Mammary epithelial cell (primary cell): ENCODE data around the gene MORC4.

Source experiments
- CTCF ChIP-seq, 2 donors: IDR thresholded peaks in 1 of 2; conservative IDR thresholded peaks in 1 of 2; 2 replicates each; pipeline ENCODE4 v1.5.1; 2011 to 2012; ENCODE audit warnings: inconsistent platforms in 2 of 2, low read length in 2 of 2, mild to moderate bottlenecking in 2 of 2, control low read depth in 1 of 2, low read depth in 1 of 2; ENCODE audit not compliant: insufficient read depth in 1 of 2; ENCODE audit errors: extremely low read depth in 1 of 2
- EZH2 ChIP-seq: IDR thresholded peaks from 2 replicates; pipeline ENCODE4 v1.6.1; 2012; ENCODE audit warnings: low read length, inconsistent platforms, borderline replicate concordance

- TF ChIP-seq CTCF (conservative IDR thresholded peaks at IDR 0.05 in 1 of 2, IDR thresholded peaks at IDR 0.05 in 1 of 2; ENCODE audit: extremely low read depth in 1 of 2, insufficient read depth in 1 of 2, low read depth in 1 of 2, low read length in 2 of 2) (no peak), EZH2 (no peak)
These were observed 42.2 kb downstream of the MORC4 start for GRCh38 chrX:106957856-106958255.
